T-helper 1 cell treated with Interleukin-12 subunit alpha and Interleukin-12 subunit beta and Interleukin-4 antibody, amounts not matched to agents 30 ng/mL and 1 ng/mL, for 36 hours (primary cell): ENCODE results near the gene ARHGDIG. TPM values are rescaled to one million over a fixed set of nuclear protein-coding genes. Genes with fewer than 3 reads are reported as not detected.
"Not testable (repeated sequence)": the region's sequence is repeated elsewhere in the genome, so short reads cannot be mapped to it uniquely, and the experiment has no call there.

Experiments used
- intact Hi-C: fragments of 100-400 bp; cut with micrococcal nuclease; formaldehyde crosslinking; loops from one replicate; pipeline ENCODE4 v1.15.1; 2024
- total RNA-seq: library from RNA; stranded (reverse); gene quantifications from 2 replicates; pipeline ENCODE4 v1.2.3, GENCODE V29; 2022

Gene ARHGDIG
- total RNA-seq, 1 donor from 2014 or later: not detected

DNA sequence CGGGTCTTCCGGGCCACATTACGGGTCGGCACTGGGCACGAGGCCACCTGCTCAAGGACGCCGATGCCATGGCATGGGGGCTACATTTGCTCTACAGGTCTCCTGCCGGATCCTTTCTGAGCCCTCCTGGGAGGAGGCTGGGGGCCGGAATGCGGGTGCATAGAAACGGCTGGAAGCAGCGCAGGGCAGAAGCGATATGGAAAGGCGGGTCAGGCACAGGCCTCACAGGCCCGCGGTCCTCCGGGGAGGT is 43.7 kb downstream of the ARHGDIG start:
- intact Hi-C loops: loop anchor here (2.0 kb wide), 1 partner anchor 89 kb away; the partner anchor contains the start of gene FAM234A

DNA sequence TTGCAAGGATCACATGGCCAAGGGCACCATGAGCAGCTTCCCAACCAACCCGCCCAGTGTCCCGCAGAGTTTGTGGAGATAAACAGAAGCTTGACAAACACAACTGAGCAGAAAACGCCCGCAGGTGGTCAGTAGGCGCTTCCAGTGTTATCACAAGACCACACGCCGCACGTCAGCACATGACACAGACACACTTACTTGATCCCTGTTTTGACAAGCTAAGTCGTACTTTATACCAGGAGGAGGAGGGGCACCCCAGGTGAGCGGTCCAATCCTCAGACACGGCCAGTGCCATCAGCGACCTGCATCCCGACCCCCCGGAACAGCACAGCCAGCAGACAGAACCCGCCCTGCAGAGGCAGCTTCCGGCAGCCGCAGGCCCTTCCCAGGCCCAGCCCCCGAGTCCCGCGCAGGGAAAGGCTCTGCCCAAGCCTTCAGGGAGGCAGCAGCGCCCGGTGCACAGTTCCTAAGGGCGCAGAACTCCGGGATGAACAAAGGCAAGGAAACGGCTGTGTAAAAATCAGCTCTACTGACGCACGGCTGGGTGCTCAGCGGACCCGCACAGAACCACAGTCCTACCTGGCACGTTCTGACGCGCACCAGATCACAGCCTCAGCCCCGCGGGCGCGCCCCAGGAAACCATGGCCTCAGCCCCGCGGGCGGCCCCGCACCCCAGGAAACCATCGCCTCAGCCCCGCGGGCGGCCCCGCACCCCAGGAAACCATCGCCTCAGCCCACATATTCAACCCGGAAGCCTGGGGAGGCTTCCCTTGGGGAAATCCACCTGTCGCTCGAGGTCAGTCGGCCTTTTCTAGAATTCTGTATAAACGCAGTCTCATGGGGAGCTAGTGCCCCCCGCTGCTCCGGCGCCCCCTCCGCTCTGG is 44.3 kb downstream of the ARHGDIG start:
- intact Hi-C loops: loop anchor here (2.0 kb wide), 1 partner anchor 90 kb away; the partner anchor contains the start of gene FAM234A

DNA sequence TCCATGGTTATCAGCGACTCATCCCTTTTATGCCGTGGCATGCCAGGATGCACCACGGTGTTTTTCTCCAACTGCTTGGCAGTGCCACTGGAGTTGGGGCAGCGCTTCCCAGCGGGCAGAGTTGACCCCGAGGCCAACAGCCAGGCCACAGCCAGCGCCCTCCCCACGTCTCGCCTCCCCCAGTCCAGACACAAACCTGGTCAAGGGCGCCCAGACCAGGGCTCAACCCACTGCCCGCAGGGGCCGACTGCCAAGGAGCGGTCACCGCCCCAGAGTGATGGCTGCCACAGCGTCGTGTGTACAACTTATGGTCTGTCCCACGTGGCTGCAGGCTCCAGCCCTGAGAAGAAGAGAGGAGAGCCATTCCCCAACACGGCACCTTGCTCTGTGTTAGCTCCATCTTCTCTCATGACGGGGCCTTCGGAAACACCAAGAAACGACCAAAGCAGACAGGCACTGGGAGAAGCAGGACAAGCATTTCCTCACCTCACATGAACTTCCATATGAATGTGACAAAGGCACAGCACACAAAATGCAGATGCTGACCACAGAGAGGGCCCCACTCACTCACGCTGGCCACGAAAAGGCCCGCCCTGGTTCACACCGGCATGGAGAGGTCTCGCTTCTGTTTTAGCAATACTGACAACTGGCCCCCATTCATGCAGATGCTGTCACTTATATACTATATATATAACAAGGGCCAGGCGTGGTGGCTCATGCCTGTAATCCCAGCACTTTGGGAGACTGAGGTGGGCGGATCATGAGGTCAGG is 45.2 kb downstream of the ARHGDIG start:
- intact Hi-C loops: loop anchor here (2.0 kb wide), 1 partner anchor 91 kb away; the partner anchor contains the start of gene FAM234A

DNA sequence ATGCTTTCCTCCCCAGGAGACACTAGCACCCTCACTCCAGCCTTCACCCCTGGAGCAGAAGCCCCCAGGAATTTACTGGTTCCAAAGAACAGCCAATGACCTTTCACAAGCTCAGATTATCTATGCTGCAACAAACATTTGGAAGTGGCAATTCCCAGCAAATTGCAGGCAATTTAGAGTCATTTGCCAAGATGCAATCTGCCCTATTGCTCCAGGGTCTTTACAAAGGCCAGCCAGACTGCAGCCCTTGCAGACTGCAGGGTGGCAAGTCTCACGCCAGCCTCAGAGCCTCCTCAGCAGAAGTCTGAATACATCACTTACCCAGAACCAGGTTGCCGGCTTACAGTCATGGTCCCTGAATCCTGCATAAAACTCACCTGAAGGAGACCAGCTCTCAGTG is 50.4 kb downstream of the ARHGDIG start:
- intact Hi-C loops: no loop called here

DNA sequence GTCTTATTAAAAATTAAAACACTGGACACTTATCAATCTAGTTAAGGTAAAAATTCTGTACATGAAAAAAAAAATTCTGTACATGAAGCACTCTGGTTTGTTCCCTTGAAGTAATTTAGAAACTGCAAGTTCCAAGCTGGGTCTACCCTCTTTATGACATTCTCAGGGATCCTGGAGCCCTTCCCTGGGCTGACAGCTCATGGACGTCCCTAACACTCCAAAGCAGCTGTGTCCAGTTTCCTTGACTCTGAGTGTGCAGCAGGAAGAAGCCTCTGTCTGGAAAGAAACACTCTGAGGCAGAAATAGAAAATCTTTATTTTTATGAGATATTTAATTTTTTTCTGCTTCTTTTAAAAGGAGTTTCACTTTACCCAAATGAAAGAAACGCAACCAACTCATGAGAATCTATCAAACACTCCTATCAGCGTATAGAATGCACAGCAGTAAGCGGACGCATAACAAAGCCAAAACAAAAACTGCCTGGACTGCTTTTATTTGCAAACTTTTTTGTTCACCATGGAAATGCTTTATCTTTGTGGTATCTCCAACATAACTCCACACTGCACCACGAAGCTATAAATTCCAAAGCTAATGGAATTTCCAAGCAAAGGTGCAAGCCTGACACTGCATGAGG is 50.9 kb downstream of the ARHGDIG start:
- intact Hi-C loops: not testable (repeated sequence)

Other genes with a start within 250 kb of the ARHGDIG start
- gene POLR3K, start 227.0 kb upstream of the ARHGDIG start, total RNA-seq: 49.2 and 50.3 TPM in 2 replicates
- gene SNRNP25, start 226.8 kb upstream of the ARHGDIG start, total RNA-seq: 60.8 and 61.5 TPM in 2 replicates
- gene RHBDF1, start 208.0 kb upstream of the ARHGDIG start, total RNA-seq: 0.59 TPM in 1 of 2 replicates, not detected in the other
- gene MPG, start 202.4 kb upstream of the ARHGDIG start, total RNA-seq: 53.3 and 55.2 TPM in 2 replicates
- 31.7 and 32.8 TPM in 2 replicates for gene NPRL3, start 141.9 kb upstream of the ARHGDIG start, total RNA-seq
- not detected in 2 replicates for gene HBZ, start 127.9 kb upstream of the ARHGDIG start, total RNA-seq
- gene HBM, start 114.6 kb upstream of the ARHGDIG start, total RNA-seq: not detected in 2 replicates
- not detected in 2 replicates for gene HBA2, start 107.7 kb upstream of the ARHGDIG start, total RNA-seq
- not detected in 2 replicates for gene HBA1, start 103.9 kb upstream of the ARHGDIG start, total RNA-seq
- gene HBQ1, start 100.1 kb upstream of the ARHGDIG start, total RNA-seq: not detected in 2 replicates
- gene LUC7L, start 51.1 kb upstream of the ARHGDIG start, total RNA-seq: 61.5 and 69.6 TPM in 2 replicates
- gene FAM234A, start 45.8 kb upstream of the ARHGDIG start, total RNA-seq: 17.1 and 23.2 TPM in 2 replicates
- 0.07 and 0.27 TPM in 2 replicates for gene RGS11, start 4.6 kb upstream of the ARHGDIG start, total RNA-seq
- gene PDIA2, start 2.6 kb downstream of the ARHGDIG start, total RNA-seq: not detected in 2 replicates
- gene AXIN1, start 72.1 kb downstream of the ARHGDIG start, total RNA-seq: 22.3 and 23.4 TPM in 2 replicates
- gene MRPL28, start 89.9 kb downstream of the ARHGDIG start, total RNA-seq: 82.9 and 92.7 TPM in 2 replicates
- 37.9 and 38.2 TPM in 2 replicates for gene PGAP6, start 101.4 kb downstream of the ARHGDIG start, total RNA-seq
- 45.0 and 49.4 TPM in 2 replicates for gene NME4, start 116.6 kb downstream of the ARHGDIG start, total RNA-seq
- 7.9 and 10.7 TPM in 2 replicates for gene DECR2, start 121.3 kb downstream of the ARHGDIG start, total RNA-seq
- 35.2 and 38.5 TPM in 2 replicates for gene RAB11FIP3, start 145.1 kb downstream of the ARHGDIG start, total RNA-seq
- 86.5 and 94.8 TPM in 2 replicates for gene CAPN15, start 247.1 kb downstream of the ARHGDIG start, total RNA-seq